Effector memory CD4-positive, alpha-beta T cell (primary cell): ENCODE results near the gene ERAP2.

Source experiments
- DNase-seq, 3 donors: peaks; one replicate each; pipeline ENCODE4 v3.0.0-alpha.2; 2020
- H3K27ac ChIP-seq: 2 replicates; pipeline ENCODE4 v1.7.0; 2013; ENCODE audit warnings: mild to moderate bottlenecking, low read length, moderate library complexity; ENCODE audit not compliant: insufficient read depth, poor library complexity, severe bottlenecking
- H3K27me3 ChIP-seq: replicated peaks from 2 replicates; pipeline ENCODE4 v1.7.0; 2013; ENCODE audit warnings: mild to moderate bottlenecking, low read length; ENCODE audit not compliant: insufficient read depth, control insufficient read depth, poor library complexity, severe bottlenecking
- H3K36me3 ChIP-seq: 2 replicates; pipeline ENCODE4 v1.7.0; 2013; ENCODE audit warnings: mild to moderate bottlenecking, low read length, moderate library complexity; ENCODE audit not compliant: control insufficient read depth, insufficient read depth
- H3K4me1 ChIP-seq: 2 replicates; pipeline ENCODE4 v1.7.0; 2013; ENCODE audit warnings: low read length, mild to moderate bottlenecking; ENCODE audit not compliant: control insufficient read depth, insufficient read depth, poor library complexity, severe bottlenecking
- H3K4me3 ChIP-seq: 2 replicates; pipeline ENCODE4 v1.7.0; 2013; ENCODE audit warnings: low read length, low read depth, mild to moderate bottlenecking; ENCODE audit not compliant: insufficient read depth, poor library complexity, severe bottlenecking
- H3K9me3 ChIP-seq: 2 replicates; pipeline ENCODE4 v1.7.0; 2013; ENCODE audit warnings: mild to moderate bottlenecking, low read length, moderate library complexity; ENCODE audit not compliant: control insufficient read depth

Gene ERAP2

DNA sequence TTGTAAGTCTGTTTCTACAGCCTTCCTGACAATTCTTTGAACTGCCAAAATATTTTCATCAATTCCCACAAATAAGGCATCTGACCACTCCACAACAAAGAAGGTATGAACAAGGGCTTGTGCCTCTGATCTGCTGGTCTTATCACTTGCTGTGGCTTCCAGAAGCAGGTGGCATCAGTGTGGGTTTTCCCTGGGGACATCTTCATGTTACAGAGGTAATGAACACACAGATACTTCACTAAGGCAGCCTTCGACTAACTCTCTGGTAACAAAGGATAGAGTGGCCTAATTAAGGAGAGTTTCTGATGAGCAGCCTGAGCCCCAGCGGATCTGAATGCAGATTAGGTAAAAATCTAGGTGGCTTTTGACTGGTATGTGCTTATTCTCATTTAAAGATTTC is 15.2 kb upstream of the ERAP2 start:
- no peak for DNase-seq
- no peaks in the 10 kb centered on the region for H3K36me3 ChIP-seq
- H3K4me1 ChIP-seq, result no peaks in the 10 kb centered on the region
- no peak overlapping the region for H3K4me3 ChIP-seq
- no peak overlapping the region for H3K27ac ChIP-seq
- H3K9me3 ChIP-seq, result no peaks in the 10 kb centered on the region
- no peaks in the 10 kb centered on the region for H3K27me3 ChIP-seq

- no peaks in the 10 kb centered on the region for H3K9me3 ChIP-seq
Observed at GRCh38 chr5:96863114-96863513, 13.2 kb upstream of the ERAP2 start.

DNA sequence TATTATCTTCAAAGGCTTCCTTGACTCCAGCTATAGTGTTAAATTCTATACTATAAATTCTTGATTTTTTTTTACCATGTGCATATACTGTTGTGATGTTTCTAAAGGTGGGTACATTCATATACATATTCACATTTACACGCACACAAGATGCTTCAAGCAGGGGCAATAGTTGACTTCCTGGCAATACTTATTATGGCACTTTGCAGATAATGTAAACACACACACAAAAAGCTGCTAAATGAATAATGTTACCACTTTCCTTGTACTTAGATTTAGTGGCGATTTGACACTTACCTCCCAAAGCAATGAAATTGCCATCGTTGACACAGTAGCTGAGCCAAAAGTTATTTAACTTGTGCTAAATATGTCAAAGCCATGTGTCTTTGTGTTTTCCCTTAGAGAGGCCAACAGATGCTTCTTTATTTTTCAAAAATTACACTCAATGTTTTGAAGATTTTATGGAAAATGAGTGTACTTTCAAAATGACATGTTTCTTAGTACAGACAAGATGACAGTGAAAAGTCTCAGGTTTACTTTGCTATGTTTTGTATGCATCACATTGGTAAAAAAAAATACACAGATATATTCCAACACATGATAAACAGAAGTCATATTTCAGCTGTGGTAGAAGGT is 12.2 kb upstream of the ERAP2 start:
- H3K9me3 ChIP-seq, result no peaks in the 10 kb centered on the region
- DNase-seq, result no peak
- H3K4me1 ChIP-seq, result no peaks in the 10 kb centered on the region
- H3K4me3 ChIP-seq, result no peak overlapping the region
- H3K36me3 ChIP-seq, result no peaks in the 10 kb centered on the region
- H3K27me3 ChIP-seq, result no peaks in the 10 kb centered on the region
- H3K27ac ChIP-seq, result no peak overlapping the region

More at GRCh38 chr5:96863114-96863513, 13.2 kb upstream of the ERAP2 start:
- Histone ChIP-seq H3K27me3 (no peaks in the 10 kb centered on the region), H3K4me1 (no peaks in the 10 kb centered on the region), H3K27ac (no peak overlapping the region), H3K36me3 (no peaks in the 10 kb centered on the region), H3K4me3 (no peak overlapping the region)
- no peak for DNase-seq

DNA sequence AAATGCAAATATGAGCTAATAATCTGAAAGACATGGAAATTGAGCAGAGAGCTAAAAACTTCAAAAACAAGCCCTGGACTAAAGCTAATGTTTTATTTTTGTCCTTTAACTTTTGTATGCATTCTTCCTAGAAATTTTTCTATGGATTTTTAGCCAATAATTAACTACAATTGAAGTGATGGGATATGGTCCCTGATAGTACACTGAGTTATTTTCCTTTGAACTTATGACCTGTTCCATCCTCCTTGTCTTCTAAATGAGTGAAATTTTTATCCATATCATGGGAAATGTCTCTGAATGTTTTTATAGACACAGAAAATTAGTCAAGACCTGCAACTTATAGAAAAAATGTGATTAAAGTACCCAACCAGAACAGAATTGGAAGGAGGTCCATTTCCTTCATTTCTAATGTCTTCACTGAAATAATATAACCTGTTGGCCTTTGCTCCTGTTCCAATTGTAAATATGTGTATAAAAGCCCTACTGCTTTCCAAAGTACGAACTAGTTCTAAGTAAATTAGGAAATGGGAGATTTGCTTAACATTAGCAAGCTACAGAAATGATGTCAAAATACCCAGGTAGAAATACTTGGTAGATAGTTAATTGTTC is 11.3 kb upstream of the ERAP2 start:
- Histone ChIP-seq H3K27me3 (no peaks in the 10 kb centered on the region), H3K9me3 (no peaks in the 10 kb centered on the region), H3K27ac (no peak overlapping the region), H3K36me3 (no peaks in the 10 kb centered on the region), H3K4me3 (no peak overlapping the region), H3K4me1 (no peaks in the 10 kb centered on the region)
- DNase-seq, result no peak

DNA sequence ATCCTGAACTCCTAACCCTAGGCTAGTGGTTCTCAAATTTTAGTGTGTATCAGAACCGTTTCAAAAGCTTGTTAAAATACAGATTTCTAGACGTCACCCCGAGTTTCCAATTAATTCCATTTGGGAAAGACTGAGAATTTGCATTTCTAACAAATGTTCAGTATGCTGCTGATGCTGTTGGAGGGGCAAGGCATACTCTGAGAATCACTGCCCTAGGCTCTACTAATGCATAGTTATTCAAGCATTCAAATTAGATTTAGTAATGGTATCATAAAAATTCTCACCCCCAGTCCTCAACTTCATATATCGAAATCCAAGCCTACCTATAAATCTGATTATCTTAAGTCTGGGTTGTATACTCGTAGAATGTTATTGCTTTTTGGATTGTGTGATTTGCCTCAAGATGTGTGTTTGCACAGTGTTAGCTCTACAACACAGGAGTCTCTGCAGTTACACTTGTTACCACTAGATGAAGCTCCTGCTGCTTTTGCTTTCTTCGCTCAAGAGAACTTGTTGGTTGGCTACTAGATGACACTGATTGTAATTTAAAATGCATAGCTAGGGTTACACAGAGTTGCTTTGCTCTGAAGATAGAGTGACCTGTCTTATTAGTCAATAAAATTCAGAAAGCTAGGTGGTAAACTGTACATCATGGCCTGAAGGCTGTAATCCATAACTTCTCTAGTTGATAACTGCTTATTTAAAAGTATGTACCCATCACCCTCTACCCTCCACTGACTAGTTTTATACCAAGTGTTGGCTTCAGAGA is 7.5 kb upstream of the ERAP2 start:
- no peaks in the 10 kb centered on the region for H3K9me3 ChIP-seq
- H3K36me3 ChIP-seq, result no peaks in the 10 kb centered on the region
- H3K4me1 ChIP-seq, result no peaks in the 10 kb centered on the region
- H3K27me3 ChIP-seq, result no peaks in the 10 kb centered on the region
- H3K4me3 ChIP-seq, result no peak overlapping the region
- no peak for DNase-seq
- no peak overlapping the region for H3K27ac ChIP-seq

DNA sequence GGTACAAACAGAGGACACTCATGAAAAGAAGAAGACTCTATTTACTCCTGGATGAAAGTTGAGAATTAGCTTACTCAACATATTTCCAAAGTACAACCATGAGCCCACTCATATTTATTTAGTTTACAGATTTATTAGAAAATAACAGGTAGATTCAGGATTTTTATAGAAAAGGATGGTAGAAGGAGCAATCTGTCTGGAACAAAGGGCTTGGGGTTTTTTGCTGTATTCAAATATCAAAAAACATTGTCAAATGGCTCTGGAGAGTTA is 7.0 kb upstream of the ERAP2 start:
- Histone ChIP-seq H3K9me3 (no peaks in the 10 kb centered on the region), H3K27ac (no peak overlapping the region), H3K27me3 (no peaks in the 10 kb centered on the region), H3K4me1 (no peaks in the 10 kb centered on the region), H3K36me3 (no peaks in the 10 kb centered on the region), H3K4me3 (no peak overlapping the region)
- no peak for DNase-seq

GRCh38 chr5:96870094-96871026 is 5.9 kb upstream of the ERAP2 start:
- H3K27ac ChIP-seq, result no peak overlapping the region
- DNase-seq, result no peak
- no peaks in the 10 kb centered on the region for H3K36me3 ChIP-seq
- H3K4me1 ChIP-seq, result peaks cover 2% of the 10 kb centered on the region
- no peak overlapping the region for H3K4me3 ChIP-seq
- no peaks in the 10 kb centered on the region for H3K27me3 ChIP-seq
- H3K9me3 ChIP-seq, result no peaks in the 10 kb centered on the region

DNA sequence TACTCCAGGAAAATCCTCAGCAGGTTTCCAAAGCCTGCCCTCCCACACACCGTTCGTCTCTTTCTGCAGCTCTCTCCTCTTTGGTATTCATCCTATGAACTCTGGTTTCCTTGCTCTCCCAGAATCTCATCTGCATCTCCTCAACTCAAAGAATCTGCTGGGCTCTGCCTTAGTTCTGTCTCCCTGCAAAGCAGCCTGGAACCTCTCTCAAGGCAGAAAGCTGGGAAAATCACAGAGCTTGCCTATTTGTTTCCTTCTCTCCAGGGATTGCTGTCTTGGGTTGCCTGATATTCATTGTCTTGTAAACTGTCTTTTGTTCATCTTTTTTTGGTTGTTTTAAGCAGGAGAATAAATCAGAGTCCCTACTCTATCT is 5.3 kb upstream of the ERAP2 start:
- no peaks in the 10 kb centered on the region for H3K9me3 ChIP-seq
- DNase-seq, result no peak
- H3K27me3 ChIP-seq, result no peaks in the 10 kb centered on the region
- H3K4me3 ChIP-seq, result no peak overlapping the region
- no peak overlapping the region for H3K27ac ChIP-seq
- H3K36me3 ChIP-seq, result no peaks in the 10 kb centered on the region
- H3K4me1 ChIP-seq, result peaks cover 9% of the 10 kb centered on the region

DNA sequence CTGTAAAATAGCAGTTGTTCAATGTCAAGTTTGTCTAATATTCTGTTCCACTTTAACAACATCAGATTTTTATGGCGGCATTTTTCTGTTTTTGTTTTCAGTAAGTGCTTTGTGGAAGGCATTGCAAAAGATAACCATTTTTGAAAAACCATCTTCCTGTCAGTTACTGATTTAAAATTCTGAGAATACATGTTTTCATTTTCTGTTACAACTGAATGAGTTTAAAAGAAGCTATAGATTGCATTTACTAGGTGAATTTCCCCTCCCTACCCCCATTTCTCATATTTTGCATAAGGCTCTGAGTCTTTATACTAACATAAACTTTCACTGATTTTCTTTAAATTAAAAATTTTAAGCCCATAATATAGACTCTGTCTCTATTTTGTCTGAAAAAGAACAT is 4.6 kb upstream of the ERAP2 start:
- Histone ChIP-seq H3K36me3 (no peaks in the 10 kb centered on the region), H3K27me3 (no peaks in the 10 kb centered on the region), H3K4me3 (no peak overlapping the region), H3K9me3 (no peaks in the 10 kb centered on the region), H3K4me1 (peaks cover 11% of the 10 kb centered on the region), H3K27ac (no peak overlapping the region)
- no peak for DNase-seq
